Left lung (tissue), 10 donors: ENCODE measurements around the gene SPATA6. TPM values are rescaled to one million over a fixed set of nuclear protein-coding genes. Genes with fewer than 3 reads are reported as not detected.
A peak's percentile ranks its signal among the peaks of the same experiment; 100 is the strongest.
"Not testable (repeated sequence)": the region's sequence is repeated elsewhere in the genome, so short reads cannot be mapped to it uniquely, and the experiment has no call there.

Experiments
- ATAC-seq: fragments of 200-7000 bp; cut with Tn5 transposase; one replicate; pipeline ENCODE4 v1.9.1; 2020; ENCODE audit warnings: moderate library complexity
- DNase-seq, 4 donors: peaks; one replicate each; pipeline ENCODE4 v3.0.0-alpha.2; 2013 to 2020
- H3K27ac ChIP-seq, 2 donors: fragments of 200-600 bp; sonication (generic) in 1 of 2; one replicate each; pipeline versions ENCODE4 v1.5.0 to v1.8.0; 2020 to 2021
- H3K27me3 ChIP-seq, 2 donors: fragments of 200-600 bp; sonication (generic) in 1 of 2; one replicate each; pipeline versions ENCODE4 v1.5.0 to v1.8.0; 2020 to 2021
- H3K36me3 ChIP-seq, 2 donors: fragments of 200-600 bp; sonication (generic) in 1 of 2; one replicate each; pipeline versions ENCODE4 v1.5.0 to v1.8.0; 2020 to 2021
- H3K4me1 ChIP-seq, 2 donors: fragments of 200-600 bp; one replicate each; pipeline ENCODE4 v1.8.0; 2021
- H3K4me3 ChIP-seq, 2 donors: fragments of 200-600 bp; sonication (generic) in 1 of 2; one replicate each; pipeline versions ENCODE4 v1.5.0 to v1.8.0; 2020 to 2021; ENCODE audit warnings: mild to moderate bottlenecking in 1 of 2
- H3K9me3 ChIP-seq, 2 donors: fragments of 200-600 bp; sonication (generic) in 1 of 2; one replicate each; pipeline versions ENCODE4 v1.5.0 to v1.8.0; 2020 to 2021
- intact Hi-C, 2 donors: fragments of 100-400 bp; cut with DNase I; formaldehyde crosslinking; loops; one replicate each; pipeline versions ENCODE4 v1.11.2 to v1.14.2; 2022
- polyA plus RNA-seq, 6 donors: library from polyadenylated mRNA; unstranded; fragments of 120-200 nt; gene quantifications; one replicate each; pipeline ENCODE4 v1.2.1, GENCODE V29; 2013; ENCODE audit not compliant: insufficient read length in 6 of 6
- total RNA-seq, 2 donors: library from RNA; stranded (reverse); fragmentation: NEBNext Ultra II Directional; extraction: Animal tissue kit (Norgen Biotek cat#: 25700); gene quantifications; one replicate each; pipeline ENCODE4 v1.2.1, GENCODE V29; 2021
- TF ChIP-seq, protein P1 (sequence below), 2 donors: fragments of 200-600 bp; sonication (generic) in 1 of 2; IDR thresholded peaks; one replicate each; pipeline versions ENCODE4 v1.5.0 to v1.8.0; 2021; ENCODE audit warnings: antibody characterized with exemption in 2 of 2
- donor health status: DM: no; HTN: yes; CAD: no.
- donor health status: DM: no; HTN: no; CAD: no.

The SPATA6 gene
- total and polyA plus RNA-seq, 8 donors: 11.9 to 33.9 (median 29.7) TPM

- no peak overlapping the region for H3K4me3 ChIP-seq
- DNase-seq (no peak), ATAC-seq (no peak)
- intact Hi-C loops: no loop called here
- TF ChIP-seq, protein P1, sequence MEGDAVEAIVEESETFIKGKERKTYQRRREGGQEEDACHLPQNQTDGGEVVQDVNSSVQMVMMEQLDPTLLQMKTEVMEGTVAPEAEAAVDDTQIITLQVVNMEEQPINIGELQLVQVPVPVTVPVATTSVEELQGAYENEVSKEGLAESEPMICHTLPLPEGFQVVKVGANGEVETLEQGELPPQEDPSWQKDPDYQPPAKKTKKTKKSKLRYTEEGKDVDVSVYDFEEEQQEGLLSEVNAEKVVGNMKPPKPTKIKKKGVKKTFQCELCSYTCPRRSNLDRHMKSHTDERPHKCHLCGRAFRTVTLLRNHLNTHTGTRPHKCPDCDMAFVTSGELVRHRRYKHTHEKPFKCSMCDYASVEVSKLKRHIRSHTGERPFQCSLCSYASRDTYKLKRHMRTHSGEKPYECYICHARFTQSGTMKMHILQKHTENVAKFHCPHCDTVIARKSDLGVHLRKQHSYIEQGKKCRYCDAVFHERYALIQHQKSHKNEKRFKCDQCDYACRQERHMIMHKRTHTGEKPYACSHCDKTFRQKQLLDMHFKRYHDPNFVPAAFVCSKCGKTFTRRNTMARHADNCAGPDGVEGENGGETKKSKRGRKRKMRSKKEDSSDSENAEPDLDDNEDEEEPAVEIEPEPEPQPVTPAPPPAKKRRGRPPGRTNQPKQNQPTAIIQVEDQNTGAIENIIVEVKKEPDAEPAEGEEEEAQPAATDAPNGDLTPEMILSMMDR (IDR thresholded peaks at IDR 0.05): no peak
- no peak overlapping the region for H3K27ac ChIP-seq
- no peaks in the 10 kb centered on the region for H3K27me3 ChIP-seq
- no peaks in the 10 kb centered on the region for H3K4me1 ChIP-seq
- H3K9me3 ChIP-seq: no peaks in the 10 kb centered on the region
- H3K36me3 ChIP-seq: no peaks in the 10 kb centered on the region
Observed at GRCh38 chr1:48462716-48463302, 9.2 kb downstream of the SPATA6 start.

DNA sequence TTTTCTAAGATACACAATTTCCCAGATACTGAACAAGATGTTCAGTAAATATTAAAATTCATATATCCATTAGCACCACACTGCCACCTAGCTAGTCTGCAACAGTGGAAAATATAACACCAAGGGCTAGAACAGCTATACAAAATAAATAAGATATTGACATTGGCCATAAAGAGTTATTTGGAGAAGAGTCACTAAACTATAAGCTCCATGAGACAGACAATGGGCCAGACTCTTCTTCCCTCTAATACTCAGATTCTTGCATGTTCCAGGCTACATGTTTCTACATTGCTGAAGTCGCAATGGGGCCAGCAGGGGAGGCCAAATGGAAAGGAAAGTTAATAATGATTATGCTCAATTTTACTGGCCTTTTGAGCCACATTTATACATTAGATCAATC lies 21.5 kb downstream of the SPATA6 start:
- Histone ChIP-seq H3K27ac (no peak overlapping the region), H3K36me3 (no peaks in the 10 kb centered on the region), H3K9me3 (no peaks in the 10 kb centered on the region), H3K27me3 (no peaks in the 10 kb centered on the region), H3K4me1 (no peaks in the 10 kb centered on the region), H3K4me3 (no peak overlapping the region)
- TF ChIP-seq, protein P1 (IDR thresholded peaks at IDR 0.05): no peak
- intact Hi-C loops: no loop called here
- ATAC-seq (no peak), DNase-seq (no peak)

DNA sequence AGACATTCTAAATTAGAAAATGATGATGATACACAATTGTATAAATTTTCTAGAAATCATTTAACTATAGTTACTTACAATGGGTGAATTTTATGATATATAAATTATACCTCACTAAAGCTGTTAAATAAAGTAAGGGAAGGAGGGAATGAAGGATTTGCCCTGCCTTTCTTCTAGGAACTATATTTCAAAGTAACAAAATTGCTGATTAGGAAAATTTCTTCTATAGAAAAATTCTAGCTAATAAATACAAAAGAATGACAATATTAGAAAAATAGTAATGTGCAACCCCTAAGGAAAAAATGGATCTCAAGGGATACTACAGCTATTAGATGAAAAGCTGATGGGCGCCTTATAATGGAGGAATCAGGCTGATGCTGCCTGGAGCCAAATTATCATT lies 23.1 kb downstream of the SPATA6 start:
- no peak overlapping the region for H3K27ac ChIP-seq
- ATAC-seq: no peak
- no peak overlapping the region for H3K4me3 ChIP-seq
- intact Hi-C loops: no loop called here
- no peaks in the 10 kb centered on the region for H3K4me1 ChIP-seq
- peaks cover 0 to 6% of the 10 kb centered on the region in 2 donors for H3K9me3 ChIP-seq
- no peaks in the 10 kb centered on the region for H3K36me3 ChIP-seq
- TF ChIP-seq, protein P1 (IDR thresholded peaks at IDR 0.05): no peak
- H3K27me3 ChIP-seq: no peaks in the 10 kb centered on the region
- DNase-seq: no peak

GRCh38 chr1:48444186-48444585 lies 27.8 kb downstream of the SPATA6 start:
- H3K4me1 ChIP-seq, H3K36me3 ChIP-seq, H3K27me3 ChIP-seq, H3K9me3 ChIP-seq, ATAC-seq, intact Hi-C loops, DNase-seq, H3K4me3 ChIP-seq, H3K27ac ChIP-seq: not testable (repeated sequence)

GRCh38 chr1:48442864-48443619 lies 29.0 kb downstream of the SPATA6 start:
- intact Hi-C loops: no loop called here
- H3K4me1 ChIP-seq: no peaks in the 10 kb centered on the region
- H3K36me3 ChIP-seq: no peaks in the 10 kb centered on the region
- peaks cover 0 to 14% of the 10 kb centered on the region in 2 donors for H3K9me3 ChIP-seq
- H3K4me3 ChIP-seq: no peak overlapping the region
- ATAC-seq (no peak), DNase-seq (peak in 1 of 4 donors; percentile 10)
- H3K27ac ChIP-seq: no peak overlapping the region
- no peaks in the 10 kb centered on the region for H3K27me3 ChIP-seq
- TF ChIP-seq, protein P1 (IDR thresholded peaks at IDR 0.05): no peak

- ATAC-seq: not testable (repeated sequence)
- peaks cover 0 to 17% of the 10 kb centered on the region in 2 donors for H3K9me3 ChIP-seq
Observed at GRCh38 chr1:48440786-48441185, 31.2 kb downstream of the SPATA6 start.

More at GRCh38 chr1:48440786-48441185, 31.2 kb downstream of the SPATA6 start:
- DNase-seq, H3K27ac ChIP-seq, H3K27me3 ChIP-seq, H3K4me3 ChIP-seq, intact Hi-C loops, H3K36me3 ChIP-seq, H3K4me1 ChIP-seq: not testable (repeated sequence)
